H1 (cell line): ENCODE measurements around the gene SV2A. TPM values are rescaled to one million over a fixed set of nuclear protein-coding genes. Genes with fewer than 3 reads are reported as not detected.

ENCODE experiments used
- CTCF ChIA-PET: fragments of 300-600 bp; sonication (Branson Sonifier 250); formaldehyde crosslinking; loops from one replicate; lab custom pipeline; 2021; ENCODE audit not compliant: partially characterized antibody; lab: Charles Lee
- POLR2A ChIA-PET: fragments of 300-600 bp; sonication (Branson Sonifier 250); formaldehyde crosslinking; loops from one replicate; lab custom pipeline; 2021; ENCODE audit warnings: inconsistent platforms; ENCODE audit not compliant: partially characterized antibody; lab: Charles Lee
- DNase-seq, 2 experiments: peaks; one replicate each; pipeline versions ENCODE4 v3.0.0 to v3.0.0-alpha.2; 2010 to 2022; ENCODE audit warnings: low spot score in 2 of 2, low read depth in 1 of 2, mixed read lengths in 1 of 2
- FAIRE-seq: peaks from 2 replicates; lab custom pipeline; 2011; peaks lifted over from hg19 to GRCh38; lab: Jason Lieb, UNC
- H2AFZ ChIP-seq: 2 replicates; pipeline ENCODE4 v1.8.1; 2012; ENCODE audit warnings: low read length, inconsistent platforms
- H2AK5ac ChIP-seq: 2 replicates; pipeline ENCODE4 v1.6.1; 2013; ENCODE audit warnings: low read depth, low read length
- H2BK120ac ChIP-seq: replicated peaks from 2 replicates; pipeline ENCODE3; 2013; ENCODE audit warnings: low read depth, low read length, inconsistent platforms
- H2BK12ac ChIP-seq: 2 replicates; pipeline ENCODE4 v1.6.1; 2013; ENCODE audit warnings: low read depth, low read length
- H2BK15ac ChIP-seq: 2 replicates; pipeline ENCODE4 v1.6.1; 2013; ENCODE audit warnings: low read length
- H2BK20ac ChIP-seq: 2 replicates; pipeline ENCODE4 v1.6.1; 2013; ENCODE audit warnings: low read length
- H2BK5ac ChIP-seq: 2 replicates; pipeline ENCODE4 v1.6.1; 2013; ENCODE audit warnings: low read depth, low read length
- H3K14ac ChIP-seq: 2 replicates; pipeline ENCODE4 v1.6.1; 2013; ENCODE audit warnings: inconsistent platforms; ENCODE audit not compliant: insufficient read length
- H3K18ac ChIP-seq: 2 replicates; pipeline ENCODE4 v1.6.1; 2013; ENCODE audit warnings: low read length; ENCODE audit errors: extremely low read depth
- H3K23ac ChIP-seq: 2 replicates; pipeline ENCODE4 v1.6.1; 2013; ENCODE audit warnings: inconsistent platforms; ENCODE audit not compliant: insufficient read length
- H3K23me2 ChIP-seq: 2 replicates; pipeline ENCODE4 v1.6.1; 2013; ENCODE audit warnings: low read depth, low read length
- H3K27ac ChIP-seq: 2 replicates; pipeline ENCODE4 v1.6.1; 2011; ENCODE audit warnings: low read depth, low read length, inconsistent platforms
- H3K27me3 ChIP-seq, 4 experiments: replicated peaks in 1 of 4; 1 replicate in 1 of 4; 2 replicates in 3 of 4; pipeline versions ENCODE4 v1.6.1 to v1.8.1; 2011 to 2013; ENCODE audit warnings: low read length in 3 of 4, mild to moderate bottlenecking in 3 of 4, inconsistent platforms in 2 of 4, mixed read lengths in 2 of 4, moderate library complexity in 1 of 4; ENCODE audit not compliant: control insufficient read depth in 3 of 4, insufficient read depth in 3 of 4; ENCODE audit errors: extremely low read depth in 1 of 4
- H3K36me3 ChIP-seq, 4 experiments: 2 replicates each; pipeline versions ENCODE4 v1.6.1 to v1.8.1; 2011 to 2013; ENCODE audit warnings: mild to moderate bottlenecking in 4 of 4, low read length in 3 of 4, moderate library complexity in 2 of 4, control low read depth in 1 of 4, inconsistent platforms in 1 of 4; ENCODE audit not compliant: insufficient read depth in 4 of 4, control insufficient read depth in 2 of 4
- H3K4ac ChIP-seq: replicated peaks from 2 replicates; pipeline ENCODE3; 2013; ENCODE audit warnings: low read length, low read depth, mixed read lengths, inconsistent platforms; ENCODE audit not compliant: insufficient read length
- H3K4me1 ChIP-seq, 4 experiments: replicated peaks in 1 of 4; 1 replicate in 1 of 4; 2 replicates in 3 of 4; pipeline versions ENCODE4 v1.6.1 to v1.8.1; 2011 to 2013; ENCODE audit warnings: low read length in 3 of 4, inconsistent platforms in 2 of 4, mixed read lengths in 1 of 4; ENCODE audit not compliant: insufficient read depth in 4 of 4, control insufficient read depth in 3 of 4
- H3K4me2 ChIP-seq, 2 experiments: 2 replicates each; pipeline versions ENCODE4 v1.6.1 to v1.8.1; 2011 to 2013; ENCODE audit warnings: low read depth in 2 of 2, low read length in 2 of 2, control low read depth in 1 of 2, inconsistent platforms in 1 of 2, mild to moderate bottlenecking in 1 of 2; ENCODE audit not compliant: insufficient read depth in 1 of 2
- H3K4me3 ChIP-seq, 4 experiments: fragments of 200-600, 300-600 bp in 1 of 4; sonication (generic), shearing (Covaris generic), sonication (Bioruptor Twin) in 1 of 4; 2 replicates each; pipeline versions ENCODE4 v1.5.1 to v1.8.1; 2011 to 2016; ENCODE audit warnings: low read length in 4 of 4, low read depth in 3 of 4, control low read depth in 2 of 4, inconsistent platforms in 2 of 4, mild to moderate bottlenecking in 2 of 4, mixed read lengths in 1 of 4, moderate library complexity in 1 of 4; ENCODE audit not compliant: insufficient read depth in 2 of 4; ENCODE audit errors: extremely low read depth in 1 of 4
- H3K56ac ChIP-seq: replicated peaks from 2 replicates; pipeline ENCODE3; 2013; ENCODE audit warnings: low read depth, mild to moderate bottlenecking, mixed read lengths, low read length, inconsistent platforms; ENCODE audit not compliant: insufficient read length
- H3K79me1 ChIP-seq: 2 replicates; pipeline ENCODE4 v1.6.1; 2013; ENCODE audit warnings: low read depth, low read length, control low read depth
- H3K79me2 ChIP-seq, 2 experiments: 2 replicates each; pipeline versions ENCODE4 v1.6.1 to v1.8.1; 2012 to 2013; ENCODE audit warnings: low read length in 2 of 2, mild to moderate bottlenecking in 2 of 2, inconsistent platforms in 1 of 2; ENCODE audit not compliant: insufficient read depth in 2 of 2, control insufficient read depth in 1 of 2
- H3K9ac ChIP-seq, 4 experiments: replicated peaks in 1 of 4; 1 replicate in 1 of 4; 2 replicates in 3 of 4; pipeline versions ENCODE4 v1.6.1 to v1.8.1; 2011 to 2013; ENCODE audit warnings: low read depth in 3 of 4, low read length in 3 of 4, control low read depth in 2 of 4, mild to moderate bottlenecking in 2 of 4, moderate library complexity in 2 of 4, inconsistent platforms in 1 of 4; ENCODE audit errors: extremely low read depth in 1 of 4
- H3K9me3 ChIP-seq, 2 experiments: 2 replicates each; pipeline versions ENCODE4 v1.6.1 to v1.8.1; 2012 to 2013; ENCODE audit warnings: mild to moderate bottlenecking in 2 of 2, moderate library complexity in 2 of 2, control low read depth in 1 of 2, inconsistent platforms in 1 of 2, low read depth in 1 of 2, low read length in 1 of 2, mixed read lengths in 1 of 2; ENCODE audit not compliant: insufficient read depth in 2 of 2
- H4K20me1 ChIP-seq, 2 experiments: replicated peaks in 1 of 2; 2 replicates each; pipeline versions ENCODE3 to v1.8.1; 2011 to 2013; ENCODE audit warnings: inconsistent platforms in 2 of 2, low read length in 2 of 2, mild to moderate bottlenecking in 1 of 2; ENCODE audit not compliant: insufficient read depth in 2 of 2, control insufficient read depth in 1 of 2
- H4K5ac ChIP-seq: 2 replicates; pipeline ENCODE4 v1.6.1; 2013; ENCODE audit warnings: low read length, low read depth, mixed read lengths, inconsistent platforms; ENCODE audit not compliant: insufficient read length
- H4K8ac ChIP-seq: 2 replicates; pipeline ENCODE4 v1.8.0; 2013; ENCODE audit warnings: mild to moderate bottlenecking, moderate library complexity, low read length, inconsistent platforms; ENCODE audit not compliant: insufficient read depth; ENCODE audit errors: extremely low read depth
- H4K91ac ChIP-seq: replicated peaks from 2 replicates; pipeline ENCODE3; 2013; ENCODE audit warnings: low read length, mixed read lengths, inconsistent platforms; ENCODE audit not compliant: insufficient read length
- MAFK ChIP-seq: IDR thresholded peaks from 2 replicates; pipeline ENCODE4 v1.6.1; 2012; ENCODE audit warnings: low read depth, mild to moderate bottlenecking, improper control_type of control experiment, low read length
- PHF8 ChIP-seq: fragments of 200-600 bp; sonication (generic); conservative IDR thresholded peaks from 2 replicates; pipeline ENCODE4 v1.7.1; 2012; ENCODE audit warnings: low read depth, mild to moderate bottlenecking, inconsistent platforms, low read length, moderate library complexity
- POLR2AphosphoS5 ChIP-seq: IDR thresholded peaks from 2 replicates; pipeline ENCODE4 v1.6.1; 2011; ENCODE audit warnings: low read depth, low read length
- RBBP5 ChIP-seq: IDR thresholded peaks from 2 replicates; pipeline ENCODE4 v1.7.1; 2012; ENCODE audit warnings: low read depth, mild to moderate bottlenecking, inconsistent platforms, low read length, moderate library complexity, borderline replicate concordance
- WGBS, 2 experiments: shearing (Covaris generic) in 1 of 2; methylation state at CpG; one replicate each; pipeline versions ENCODE4 v1.1.6 to v1.1.7; 2013 to 2015; ENCODE audit warnings: low lambda C conversion rate in 2 of 2, mixed read lengths in 2 of 2, inconsistent platforms in 1 of 2, low coverage in 1 of 2, missing lambda C conversion rate in 1 of 2; ENCODE audit not compliant: insufficient replicate concordance in 2 of 2, insufficient coverage in 1 of 2, insufficient read length in 1 of 2; ENCODE audit errors: extremely low coverage in 1 of 2, missing lambda C conversion rate in 1 of 2; 5-methylcytosine and 5-hydroxymethylcytosine counted together
- polyA plus RNA-seq, 7 experiments: library from polyadenylated mRNA; depleted of rRNA in 3 of 7; stranded (reverse) in 5 of 7; unstranded in 2 of 7; fragments of >200 nt in 5 of 7; fragments of 200-250 nt in 2 of 7; gene quantifications; 1 replicate in 5 of 7; 2 replicates in 1 of 7; 4 replicates in 1 of 7; pipeline versions ENCODE4 v1.2.1 to v1.2.3, GENCODE V29; 2011 to 2013; ENCODE audit warnings: missing spikeins in 2 of 7, mixed read lengths in 2 of 7
- total RNA-seq: library from RNA; stranded (reverse); fragmentation: NEBNext Ultra II Directional; extraction: Animal tissue kit (Norgen Biotek cat#: 25700); gene quantifications from 2 replicates; pipeline ENCODE4 v1.2.1, GENCODE V29; 2021

SV2A gene
- total and polyA plus RNA-seq, 2 of the 8 experiments (the other 6 are each of a cell fraction or from before 2014, with no cell fraction given) = 41.8 to 51.8 TPM

DNA sequence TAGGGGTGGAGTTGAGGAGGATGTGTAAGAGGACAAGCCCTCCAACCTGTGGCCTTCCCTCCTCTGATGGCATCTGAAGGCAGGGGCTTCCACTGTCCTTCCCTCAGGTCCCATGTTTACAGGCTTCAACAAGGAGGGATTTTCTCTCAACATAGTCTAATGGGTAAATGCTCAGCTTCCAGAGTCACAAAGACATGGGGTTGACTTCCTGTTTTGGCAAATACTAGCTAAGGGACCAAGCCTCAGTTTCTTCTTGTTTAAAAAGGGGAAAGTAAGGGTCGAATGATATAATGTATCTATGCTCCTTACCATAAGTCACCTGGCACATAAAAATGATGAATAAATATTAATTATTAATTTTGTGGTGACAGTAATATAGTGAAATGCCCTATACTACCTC lies 3.1 kb downstream of the SV2A start:
- Histone ChIP-seq H3K14ac (no peak overlapping the region), H2AFZ (no peak overlapping the region), H2BK12ac (no peak overlapping the region), H2AK5ac (no peak overlapping the region), H2BK20ac (no peak overlapping the region), H4K8ac (no peak overlapping the region), H2BK5ac (no peak overlapping the region), H3K23me2 (peaks cover 10% of the 10 kb centered on the region; the same call in 1 of the 2 replicates), H3K9ac (no peak overlapping the region), H3K9me3 (no peaks in the 10 kb centered on the region), H3K23ac (no peak overlapping the region), H3K79me2 (peaks cover 0 to 12% of the 10 kb centered on the region in 2 experiments; a peak in 2 of 4 replicates), H4K5ac (no peak overlapping the region), H2BK120ac (no peak overlapping the region), H3K4me3 (no peak overlapping the region), H3K18ac (no peak overlapping the region), H3K27me3 (no peaks in the 10 kb centered on the region), H3K4ac (no peak overlapping the region), H3K79me1 (peaks cover 15% of the 10 kb centered on the region), H3K4me1 (peaks cover 4 to 19% (median 11%) of the 10 kb centered on the region in 4 experiments), H3K56ac (no peak overlapping the region), H3K4me2 (no peak overlapping the region), H2BK15ac (no peak overlapping the region), H3K27ac (no peak overlapping the region), H3K36me3 (peaks cover 4 to 27% (median 10%) of the 10 kb centered on the region in 4 experiments; a peak in 5 of 8 replicates), H4K91ac (no peak overlapping the region), H4K20me1 (peaks cover 0 to 2% of the 10 kb centered on the region in 2 experiments)
- 75% methylated on average over 1 of the region's 1 CpG; no CpG with 5 or more reads in 1 of the 2 experiments for WGBS, 2 experiments
- FAIRE-seq = no peak
- no peak for DNase-seq
- POLR2A ChIA-PET = interaction anchor here (1.1 to 3.8 kb wide), 3 partner anchors 12 to 249 kb away, joined by 3 to 30 read pairs (median 14); a partner anchor contains a TSS
- TF ChIP-seq RBBP5 (no peak), MAFK (no peak), PHF8 (no peak), POLR2AphosphoS5 (no peak)
- CTCF ChIA-PET = interaction anchor here (0.6 to 1.2 kb wide), 2 partner anchors 9 to 11 kb away, joined by 3 to 4 read pairs; no protein-coding TSS in a partner anchor
